Mononuclear cell (primary cell): Measurements from ENCODE around the gene RNF19B. TPM values are rescaled to one million over a fixed set of nuclear protein-coding genes. Genes with fewer than 3 reads are reported as not detected.
A peak's percentile ranks its signal among the peaks of the same experiment; 100 is the strongest.
"Not testable (repeated sequence)": the region's sequence is repeated elsewhere in the genome, so short reads cannot be mapped to it uniquely, and the experiment has no call there.

Source experiments
- H3K27me3 ChIP-seq: 2 replicates; pipeline ENCODE4 v1.6.0; 2011; ENCODE audit warnings: low read length, control low read depth; ENCODE audit not compliant: insufficient read depth
- H3K4me1 ChIP-seq: 2 replicates; pipeline ENCODE4 v1.5.1; 2011; ENCODE audit warnings: mild to moderate bottlenecking, low read length, control low read depth; ENCODE audit not compliant: insufficient read depth
- H3K4me3 ChIP-seq: 2 replicates; pipeline ENCODE4 v1.5.1; 2011; ENCODE audit warnings: mild to moderate bottlenecking, low read length, moderate library complexity
- H3K9me3 ChIP-seq: 2 replicates; pipeline ENCODE4 v1.5.1; 2011; ENCODE audit warnings: low read depth, mild to moderate bottlenecking, control low read depth, low read length
- total RNA-seq: library from RNA; depleted of rRNA; stranded (reverse); fragments of >200 nt; gene quantifications from one replicate; pipeline ENCODE4 v1.2.3, GENCODE V29; 2012

The RNF19B gene
- total RNA-seq, 1 donor, result 69.0 TPM

DNA sequence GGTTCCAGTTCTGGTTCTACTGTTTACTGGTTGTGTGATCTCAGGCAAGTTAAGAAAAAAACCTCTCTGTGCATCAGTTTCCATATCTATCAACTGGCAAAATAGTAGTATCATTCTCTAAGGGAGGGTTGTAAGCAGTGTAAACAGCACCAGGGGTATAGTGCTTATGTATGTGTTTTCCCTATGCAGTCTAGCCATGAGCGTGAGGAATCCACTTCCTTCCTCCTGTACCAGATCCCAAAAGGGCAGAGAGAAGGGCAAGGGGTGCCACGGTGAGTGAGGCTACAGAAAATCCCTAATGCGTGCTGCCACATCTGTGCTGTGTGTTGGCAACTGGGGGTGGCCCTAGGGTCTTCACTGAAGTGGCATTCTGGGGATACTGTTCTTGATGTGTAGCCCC, 18.4 kb upstream of the RNF19B start:
- H3K4me3 ChIP-seq, result no peak overlapping the region
- H3K4me1 ChIP-seq, result peaks cover 75% of the 10 kb centered on the region
- H3K9me3 ChIP-seq, result no peaks in the 10 kb centered on the region
- no peaks in the 10 kb centered on the region for H3K27me3 ChIP-seq

DNA sequence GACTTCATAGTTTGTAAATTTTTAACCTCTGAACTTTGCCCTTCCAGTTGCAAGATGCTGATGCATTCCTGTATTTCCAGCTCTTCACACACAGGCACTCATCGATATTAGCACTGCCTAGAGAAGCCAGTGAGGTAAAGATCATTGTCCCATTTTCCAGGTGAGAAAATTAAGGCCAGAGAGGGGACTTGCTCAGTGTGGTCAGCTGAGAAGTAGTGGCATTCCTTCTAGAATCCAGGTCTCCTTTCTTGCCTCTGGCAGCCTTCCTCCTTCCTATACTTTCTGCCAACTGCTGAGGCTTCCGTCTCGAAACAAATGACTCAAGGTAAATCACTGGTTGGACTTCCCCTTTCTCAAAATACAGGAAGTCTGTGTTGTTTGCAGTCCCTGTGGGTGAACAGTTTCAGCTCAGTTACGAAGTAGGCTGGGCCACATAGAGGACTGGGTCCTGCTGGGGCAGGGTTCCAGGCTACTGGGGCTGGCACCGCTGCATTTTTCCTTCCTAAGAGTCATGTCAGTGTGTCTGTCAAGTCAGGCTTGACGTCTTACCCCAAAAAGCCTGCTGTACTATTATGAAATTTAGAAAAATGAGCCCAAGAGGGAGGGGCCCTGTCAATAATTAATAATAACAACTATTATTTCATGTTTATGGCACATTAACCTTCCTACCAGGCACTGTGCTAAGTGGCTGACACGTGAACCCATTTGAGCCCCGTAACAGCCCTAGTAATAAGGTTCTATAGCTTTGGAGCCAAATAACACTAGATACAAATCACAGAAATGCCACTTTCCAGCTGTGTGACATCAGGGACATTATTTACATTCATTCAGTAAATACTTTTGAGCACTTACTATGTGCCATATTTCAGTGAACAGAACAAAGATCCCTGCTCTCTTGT, 16.6 kb upstream of the RNF19B start:
- Histone ChIP-seq H3K9me3 (no peaks in the 10 kb centered on the region), H3K4me1 (peaks cover 68% of the 10 kb centered on the region), H3K27me3 (no peaks in the 10 kb centered on the region), H3K4me3 (no peak overlapping the region)

DNA sequence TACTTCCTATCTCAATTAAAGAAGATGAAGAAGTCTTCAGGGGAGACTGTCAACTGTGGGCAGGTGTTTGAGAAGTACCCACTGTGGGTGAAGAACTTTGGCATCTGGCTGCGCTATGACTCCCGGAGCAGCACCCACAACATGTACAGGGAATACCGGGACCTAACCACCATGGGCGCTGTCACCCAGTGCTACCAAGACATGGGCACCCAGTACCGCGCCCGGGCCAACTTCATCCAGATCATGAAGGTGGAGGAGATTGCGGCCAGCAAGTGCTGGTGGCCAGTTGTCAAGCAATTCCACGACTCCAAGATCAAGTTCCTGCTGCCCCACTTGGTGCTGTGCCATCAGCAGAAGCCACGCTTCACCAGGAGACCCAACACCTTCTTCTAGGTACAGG, 15.5 kb upstream of the RNF19B start:
- Histone ChIP-seq H3K9me3 (no peaks in the 10 kb centered on the region), H3K4me3 (no peak overlapping the region), H3K4me1 (peaks cover 61% of the 10 kb centered on the region), H3K27me3 (no peaks in the 10 kb centered on the region)

DNA sequence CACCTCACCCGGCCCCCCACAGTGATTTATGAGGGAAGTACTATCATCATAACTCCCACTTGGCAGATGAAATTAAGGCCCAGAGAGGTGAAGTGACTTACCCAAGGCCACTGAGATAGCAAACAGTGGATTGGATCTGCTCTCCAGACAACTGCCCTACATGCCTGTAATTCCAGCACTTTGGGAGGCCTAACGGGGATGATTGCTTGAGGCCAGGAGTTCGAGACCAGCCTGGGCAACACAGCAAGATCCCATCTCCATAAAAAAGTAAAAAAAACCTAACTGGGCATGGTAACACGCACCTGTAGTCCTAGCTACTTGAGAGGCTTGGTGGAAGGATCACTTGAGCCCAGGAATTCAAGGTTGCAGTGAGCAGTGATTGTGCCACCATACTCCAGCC, 14.2 kb upstream of the RNF19B start:
- Histone ChIP-seq H3K4me3 (no peak overlapping the region), H3K4me1 (peaks cover 49% of the 10 kb centered on the region)

DNA sequence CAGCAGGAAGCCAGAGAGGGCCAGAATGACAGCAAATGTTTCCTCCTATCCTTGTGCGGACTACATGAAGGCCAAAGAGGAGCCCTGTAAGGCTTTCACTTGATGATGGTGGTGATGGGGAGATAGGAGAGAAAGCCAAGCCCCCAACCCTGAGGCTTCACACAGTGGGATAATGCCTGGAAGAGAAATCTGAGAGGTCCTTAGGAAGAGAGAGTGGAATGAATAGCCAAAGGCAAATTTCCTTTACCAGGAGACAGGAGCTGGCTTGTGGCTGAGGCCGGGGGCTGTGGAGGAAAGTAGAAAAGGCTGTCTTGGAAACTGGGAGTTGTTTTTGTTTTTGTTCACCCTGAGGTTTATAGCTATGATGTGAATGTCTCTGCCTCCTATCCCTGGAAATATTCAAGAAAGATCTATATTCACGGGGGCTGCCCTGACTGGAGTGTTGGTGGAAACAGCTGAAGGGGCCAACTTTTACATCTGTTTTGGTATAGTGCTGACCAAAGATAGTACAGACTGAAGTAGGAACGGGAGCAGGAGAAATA, 13.0 kb upstream of the RNF19B start:
- peaks cover 43% of the 10 kb centered on the region for H3K4me1 ChIP-seq
- peaks cover 6% of the 10 kb centered on the region for H3K27me3 ChIP-seq
- H3K9me3 ChIP-seq, result no peaks in the 10 kb centered on the region

More for the DNA sequence above, 14.2 kb upstream of the RNF19B start:
- Histone ChIP-seq H3K27me3 (no peaks in the 10 kb centered on the region), H3K9me3 (no peaks in the 10 kb centered on the region)

DNA sequence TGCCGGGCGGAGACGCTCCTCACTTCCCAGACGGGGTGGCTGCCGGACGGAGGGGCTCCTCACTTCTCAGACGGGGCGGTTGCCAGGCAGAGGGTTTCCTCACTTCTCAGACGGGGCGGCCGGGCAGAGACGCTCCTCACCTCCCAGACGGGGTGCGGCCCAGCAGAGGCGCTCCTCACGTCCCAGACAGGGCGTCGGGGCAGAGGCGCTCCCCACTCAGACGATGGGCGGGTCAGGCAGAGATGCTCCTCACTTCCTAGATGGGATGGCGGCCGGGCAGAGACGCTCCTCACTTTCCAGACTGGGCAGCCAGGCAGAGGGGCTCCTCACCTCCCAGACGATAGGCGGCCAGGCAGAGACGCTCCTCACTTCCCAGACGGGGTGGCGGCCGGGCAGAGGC, 10.4 kb upstream of the RNF19B start:
- H3K4me3 ChIP-seq, H3K9me3 ChIP-seq: not testable (repeated sequence)
- Histone ChIP-seq H3K27me3 (peaks cover 24% of the 10 kb centered on the region), H3K4me1 (peaks cover 19% of the 10 kb centered on the region)

More for the DNA sequence above, 13.0 kb upstream of the RNF19B start:
- no peak overlapping the region for H3K4me3 ChIP-seq

DNA sequence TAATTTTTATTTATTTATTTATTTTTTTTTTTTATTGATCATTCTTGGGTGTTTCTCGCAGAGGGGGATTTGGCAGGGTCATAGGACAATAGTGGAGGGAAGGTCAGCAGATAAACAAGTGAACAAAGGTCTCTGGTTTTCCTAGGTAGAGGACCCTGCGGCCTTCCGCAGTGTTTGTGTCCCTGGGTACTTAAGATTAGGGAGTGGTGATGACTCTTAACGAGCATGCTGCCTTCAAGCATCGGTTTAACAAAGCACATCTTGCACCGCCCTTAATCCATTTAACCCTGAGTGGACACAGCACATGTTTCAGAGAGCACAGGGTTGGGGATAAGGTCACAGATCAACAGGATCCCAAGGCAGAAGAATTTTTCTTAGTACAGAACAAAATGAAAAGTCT, 8.8 kb upstream of the RNF19B start:
- peaks cover 24% of the 10 kb centered on the region for H3K27me3 ChIP-seq
- H3K4me1 ChIP-seq, result peaks cover 21% of the 10 kb centered on the region
- H3K4me3 ChIP-seq, H3K9me3 ChIP-seq: not testable (repeated sequence)

DNA sequence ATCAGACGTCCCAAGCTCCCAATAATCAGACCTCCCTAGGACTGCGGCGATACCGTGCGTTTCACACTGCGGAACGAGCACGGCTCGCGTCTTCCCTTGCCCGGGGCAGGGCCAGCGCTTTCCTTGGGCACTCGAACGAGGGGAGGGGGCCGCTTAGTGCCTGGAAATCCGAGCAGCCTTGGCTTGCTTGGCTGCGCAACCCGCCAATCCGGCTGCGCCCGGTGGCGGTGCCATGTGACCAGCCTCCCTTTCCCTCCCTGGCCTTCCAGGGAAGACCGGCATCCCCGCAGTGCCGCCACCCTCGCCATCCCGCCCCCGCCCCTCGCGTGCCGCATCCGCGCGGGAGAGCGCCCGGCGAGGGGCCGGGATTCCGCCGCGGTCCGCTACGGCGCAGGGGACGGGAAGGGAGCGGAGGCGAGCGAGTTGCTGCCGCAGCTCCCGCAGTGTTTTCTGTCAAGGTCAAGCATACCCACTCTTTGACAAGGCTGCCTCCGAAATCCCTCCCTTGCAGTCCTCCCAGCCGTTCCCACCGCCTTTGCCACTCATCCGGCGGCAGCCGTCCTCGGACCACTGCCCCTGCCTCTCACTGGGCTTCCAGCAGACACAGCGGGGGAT, 8.3 kb upstream of the RNF19B start:
- Histone ChIP-seq H3K4me1 (peaks cover 21% of the 10 kb centered on the region), H3K4me3 (peak overlapping the region; percentile 15), H3K9me3 (no peaks in the 10 kb centered on the region), H3K27me3 (peaks cover 24% of the 10 kb centered on the region)

DNA sequence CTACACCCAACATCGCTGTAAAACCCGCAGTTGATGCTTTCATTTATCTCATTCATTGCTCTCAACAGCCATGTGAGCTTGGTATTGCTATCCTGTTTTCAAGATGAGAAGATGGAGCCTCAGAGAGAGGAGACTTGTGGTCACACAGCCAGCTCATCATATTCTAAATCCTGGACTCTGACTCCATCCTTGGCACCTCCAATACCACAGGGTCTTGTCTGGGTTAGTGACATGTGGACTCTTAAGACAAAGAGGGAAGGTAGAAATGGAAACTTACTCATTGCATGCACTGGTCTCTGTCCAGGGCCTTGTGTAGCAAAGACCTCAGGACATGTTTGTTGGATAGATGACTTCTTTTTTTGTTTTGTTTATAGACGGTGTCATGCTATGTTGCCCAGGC, 7.0 kb upstream of the RNF19B start:
- Histone ChIP-seq H3K9me3 (no peaks in the 10 kb centered on the region), H3K27me3 (peaks cover 24% of the 10 kb centered on the region), H3K4me3 (no peak overlapping the region), H3K4me1 (peaks cover 16% of the 10 kb centered on the region)

DNA sequence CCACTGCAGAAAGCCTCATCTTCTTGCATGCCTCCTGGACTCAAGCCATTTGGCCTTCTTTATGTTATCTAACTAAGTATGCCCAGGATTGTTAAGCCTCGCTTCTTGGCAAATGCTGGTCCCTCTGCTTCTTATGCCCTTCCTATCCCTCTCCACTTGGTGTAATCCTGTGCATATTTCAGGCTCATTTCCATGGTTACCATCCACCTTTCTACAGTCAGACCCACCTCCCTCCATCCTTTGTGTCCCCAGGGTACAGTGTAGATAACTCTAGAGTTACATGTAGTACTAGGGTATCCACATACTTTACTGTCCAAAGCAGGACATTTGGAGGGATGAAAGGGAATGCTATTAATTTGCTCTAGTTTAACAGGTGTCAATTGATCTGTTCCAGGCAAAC, 6.5 kb upstream of the RNF19B start:
- peaks cover 24% of the 10 kb centered on the region for H3K27me3 ChIP-seq
- no peak overlapping the region for H3K4me3 ChIP-seq
- peaks cover 16% of the 10 kb centered on the region for H3K4me1 ChIP-seq
- H3K9me3 ChIP-seq, result no peaks in the 10 kb centered on the region

DNA sequence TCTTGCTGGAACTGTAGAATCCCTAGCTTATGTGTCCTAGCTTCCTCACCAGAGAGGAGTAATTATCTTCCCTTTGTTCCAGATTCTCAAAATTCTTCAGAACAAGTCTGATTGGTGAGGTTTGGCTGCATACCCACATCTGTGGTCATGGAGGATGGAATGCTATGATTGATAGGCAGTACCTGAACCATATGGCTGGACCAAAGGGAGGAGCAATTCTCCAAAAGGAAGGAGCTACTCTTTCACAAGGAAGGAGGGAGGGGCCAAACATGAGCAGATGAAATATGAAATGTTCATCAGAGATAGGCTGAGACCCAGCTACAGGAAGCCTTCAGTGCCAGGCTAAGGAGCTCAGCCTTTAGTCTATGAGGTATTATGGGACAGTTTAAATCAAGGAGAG, 5.0 kb upstream of the RNF19B start:
- H3K4me1 ChIP-seq, result peaks cover 24% of the 10 kb centered on the region
- no peak overlapping the region for H3K4me3 ChIP-seq
- no peaks in the 10 kb centered on the region for H3K9me3 ChIP-seq
- H3K27me3 ChIP-seq, result peaks cover 24% of the 10 kb centered on the region

DNA sequence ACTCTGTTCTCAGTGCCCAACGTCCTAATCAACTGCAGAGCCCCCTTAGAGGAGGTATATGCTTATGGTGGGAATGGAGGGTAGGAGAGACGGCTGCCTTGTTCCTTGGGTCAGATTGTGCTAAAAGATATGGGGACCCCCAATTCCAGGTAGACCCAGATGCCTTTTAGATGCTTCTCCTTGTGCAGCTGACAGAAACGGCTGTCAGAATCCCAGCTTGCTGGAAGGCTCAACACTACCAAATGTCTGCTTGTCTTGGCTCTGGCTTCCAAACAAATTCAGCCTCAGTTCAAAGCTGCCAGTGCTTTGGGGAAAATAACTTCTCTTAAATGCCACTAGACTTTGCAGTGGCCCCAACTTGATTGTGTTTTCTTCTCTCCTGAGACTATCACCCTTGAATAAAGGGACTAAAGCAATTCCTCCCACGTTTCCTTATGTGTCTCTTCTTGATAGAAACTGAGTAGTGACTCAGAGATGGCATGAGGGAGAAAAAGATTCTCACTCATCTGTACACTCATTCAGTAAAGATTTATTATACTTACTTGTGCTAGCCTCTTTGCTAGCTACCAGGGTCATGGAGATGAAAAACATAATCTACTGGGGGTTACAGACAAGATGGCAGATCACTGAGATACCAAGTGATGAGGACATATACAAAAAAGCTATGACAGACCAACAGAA, 3.4 kb upstream of the RNF19B start:
- Histone ChIP-seq H3K4me3 (no peak overlapping the region), H3K27me3 (peaks cover 23% of the 10 kb centered on the region), H3K9me3 (no peaks in the 10 kb centered on the region), H3K4me1 (peaks cover 26% of the 10 kb centered on the region)

DNA sequence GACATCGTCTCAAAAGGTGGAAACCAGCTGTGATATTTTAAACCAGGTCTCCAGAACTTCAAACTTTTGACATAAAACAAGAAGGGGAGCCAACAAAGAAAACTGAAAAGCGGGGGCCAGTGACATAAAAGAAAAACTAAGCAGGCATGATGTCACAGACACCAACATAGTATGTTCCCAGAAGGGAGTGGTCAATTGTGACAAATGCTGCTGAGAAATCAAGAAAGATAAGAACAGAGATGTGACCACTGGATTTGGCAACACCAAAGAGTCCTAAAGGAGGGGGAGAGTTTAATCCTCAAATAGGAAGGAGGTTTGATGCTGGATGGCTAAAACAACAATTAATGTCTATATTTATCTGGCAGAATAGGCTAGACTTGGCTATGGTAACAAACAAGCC, 2.3 kb upstream of the RNF19B start:
- Histone ChIP-seq H3K4me1 (peaks cover 31% of the 10 kb centered on the region), H3K4me3 (no peak overlapping the region), H3K27me3 (peaks cover 11% of the 10 kb centered on the region), H3K9me3 (no peaks in the 10 kb centered on the region)

DNA sequence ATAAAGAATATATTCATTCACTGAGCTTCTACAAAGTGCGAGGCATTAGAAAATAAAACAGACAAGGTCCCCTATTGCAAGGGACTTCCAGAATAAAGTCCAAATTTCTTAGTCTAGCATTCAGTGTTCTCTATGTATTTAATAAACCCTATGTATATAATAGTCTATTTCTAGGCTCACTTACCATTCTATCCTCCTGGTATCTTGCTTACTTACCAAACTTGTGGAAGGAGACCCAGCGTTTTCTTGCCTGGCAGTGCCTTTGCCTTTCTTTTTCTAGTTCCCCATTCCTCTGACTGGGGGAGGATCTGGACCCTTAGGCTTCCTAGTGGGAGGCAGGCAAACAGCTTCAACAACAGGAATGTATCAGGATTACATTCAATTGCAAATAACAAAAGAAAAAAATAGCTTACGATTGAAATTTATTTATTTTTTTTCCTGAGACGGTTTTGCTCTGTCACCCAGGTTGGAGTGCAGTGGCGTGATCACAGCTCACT, 690 bp upstream of the RNF19B start:
- no peaks in the 10 kb centered on the region for H3K27me3 ChIP-seq
- peak overlapping the region; percentile 82 for H3K4me3 ChIP-seq
- H3K9me3 ChIP-seq, result no peaks in the 10 kb centered on the region
- peaks cover 45% of the 10 kb centered on the region for H3K4me1 ChIP-seq
